Activated B cell treated with CpG ODN at 0.5 μM for 24 hours (primary cell): ENCODE data around the gene SLC1A5. TPM values are rescaled to one million over a fixed set of nuclear protein-coding genes. Genes with fewer than 3 reads are reported as not detected.
A peak's percentile ranks its signal among the peaks of the same experiment; 100 is the strongest.

Experiments
- ATAC-seq: fragments of 200-7000 bp; cut with Tn5 transposase; one replicate; pipeline ENCODE4 v1.10.0; 2021; ENCODE audit warnings: low read depth, mild to moderate bottlenecking, moderate library complexity
- CTCF ChIA-PET: fragments of 350-600 bp; sonication (Branson Sonifier 250); formaldehyde crosslinking; loops from one replicate; lab custom pipeline; 2021; ENCODE audit warnings: antibody characterized with exemption; lab: Charles Lee
- POLR2A ChIA-PET: fragments of 350-600 bp; sonication (Branson Sonifier 250); formaldehyde crosslinking; loops from one replicate; lab custom pipeline; 2021; ENCODE audit warnings: antibody characterized with exemption; lab: Charles Lee
- DNase-seq: peaks from one replicate; pipeline ENCODE4 v3.0.0; 2022
- H3K27ac Mint-ChIP-seq: one replicate; pipeline ENCODE4 v1.8.0; 2020; ENCODE audit warnings: mixed read lengths
- H3K27me3 Mint-ChIP-seq: one replicate; pipeline ENCODE4 v1.8.0; 2021; ENCODE audit warnings: mixed read lengths
- H3K36me3 Mint-ChIP-seq: one replicate; pipeline ENCODE4 v1.8.0; 2021; ENCODE audit warnings: low read depth, mixed read lengths
- H3K4me1 Mint-ChIP-seq: one replicate; pipeline ENCODE4 v1.8.0; 2021; ENCODE audit warnings: mixed read lengths
- H3K4me3 Mint-ChIP-seq: one replicate; pipeline ENCODE4 v1.8.0; 2020; ENCODE audit warnings: mild to moderate bottlenecking, mixed read lengths
- H3K9me3 Mint-ChIP-seq: one replicate; pipeline ENCODE4 v1.8.0; 2020; ENCODE audit warnings: mixed read lengths
- CTCF ChIP-seq: fragments of 200-600 bp; IDR thresholded peaks from one replicate; pipeline ENCODE4 v1.8.0; 2022; ENCODE audit warnings: antibody characterized with exemption, mild to moderate bottlenecking
- intact Hi-C: fragments of 100-400 bp; cut with micrococcal nuclease; formaldehyde crosslinking; loops from one replicate; pipeline ENCODE4 v1.15.1; 2024
- total RNA-seq: library from RNA; stranded (reverse); gene quantifications from 2 replicates; pipeline ENCODE4 v1.2.3, GENCODE V29; 2022

Gene SLC1A5
- total RNA-seq, 1 donor from 2014 or later: 77.9 TPM

- H3K27me3 Mint-ChIP-seq: no peaks in the 10 kb centered on the region
- no peak for TF ChIP-seq CTCF
- CTCF ChIA-PET: interaction anchor here (1.1 kb wide), 2 partner anchors 10 to 17 kb away, joined by 3 to 5 read pairs; no protein-coding TSS in a partner anchor
- no peak for ATAC-seq
- no peaks in the 10 kb centered on the region for H3K9me3 Mint-ChIP-seq
- POLR2A ChIA-PET: interaction anchor here (1.2 to 1.6 kb wide), 2 partner anchors 26 to 30 kb away, joined by 3 to 5 read pairs; no protein-coding TSS in a partner anchor
- H3K4me3 Mint-ChIP-seq: peak overlapping the region; percentile 94
- H3K4me1 Mint-ChIP-seq: peaks cover 61% of the 10 kb centered on the region
- H3K27ac Mint-ChIP-seq: no peak overlapping the region
- peaks cover 35% of the 10 kb centered on the region for H3K36me3 Mint-ChIP-seq
- no peak for DNase-seq
- intact Hi-C loops: no loop called here
Measured at GRCh38 chr19:46744005-46744691, 44.2 kb downstream of the SLC1A5 start.

- peak overlapping the region; percentile 24 for H3K4me3 Mint-ChIP-seq
- POLR2A ChIA-PET: interaction anchor here (1.2 kb wide), 1 partner anchor 25 kb away, joined by 3 read pairs; no protein-coding TSS in a partner anchor
- TF ChIP-seq CTCF: no peak
- H3K27ac Mint-ChIP-seq: no peak overlapping the region
- CTCF ChIA-PET: interaction anchor here (0.6 kb wide), 1 partner anchor 106 kb away, joined by 3 read pairs; no protein-coding TSS in a partner anchor
- H3K27me3 Mint-ChIP-seq: no peaks in the 10 kb centered on the region
- peaks cover 57% of the 10 kb centered on the region for H3K4me1 Mint-ChIP-seq
- intact Hi-C loops: no loop called here
- DNase-seq (no peak), ATAC-seq (no peak)
- peaks cover 38% of the 10 kb centered on the region for H3K36me3 Mint-ChIP-seq
- H3K9me3 Mint-ChIP-seq: no peaks in the 10 kb centered on the region
Measured at GRCh38 chr19:46742926-46743480, 45.4 kb downstream of the SLC1A5 start.

- ATAC-seq (no peak), DNase-seq (no peak)
- no peak for TF ChIP-seq CTCF
- Mint-ChIP-seq H3K36me3 (peaks cover 54% of the 10 kb centered on the region), H3K27me3 (no peaks in the 10 kb centered on the region), H3K4me1 (peaks cover 48% of the 10 kb centered on the region), H3K27ac (no peak overlapping the region), H3K9me3 (no peaks in the 10 kb centered on the region), H3K4me3 (no peak overlapping the region)
- intact Hi-C loops: no loop called here
- ChIA-PET CTCF (interaction anchor here (0.6 to 1.1 kb wide), 4 partner anchors 10 to 99 kb away, joined by 3 to 6 read pairs (median 5); no protein-coding TSS in a partner anchor), POLR2A (interaction anchor here (0.6 to 1.2 kb wide), 5 partner anchors 25 to 174 kb away, joined by 3 to 11 read pairs (median 6); partner anchors contain the start of genes PRKD2 and SLC1A5)
Measured at GRCh38 chr19:46741447-46741846, 46.9 kb downstream of the SLC1A5 start.

- ChIA-PET CTCF (no interaction called here), POLR2A (interaction anchor here (0.6 to 0.7 kb wide), 2 partner anchors 14 to 23 kb away, joined by 3 to 4 read pairs; no protein-coding TSS in a partner anchor)
- no peak for TF ChIP-seq CTCF
- Mint-ChIP-seq H3K4me3 (no peak overlapping the region), H3K36me3 (peaks cover 53% of the 10 kb centered on the region), H3K4me1 (peaks cover 35% of the 10 kb centered on the region), H3K9me3 (no peaks in the 10 kb centered on the region), H3K27ac (no peak overlapping the region), H3K27me3 (no peaks in the 10 kb centered on the region)
- no peak for DNase-seq
- ATAC-seq: no peak
- intact Hi-C loops: no loop called here
Measured at GRCh38 chr19:46739290-46739771, 49.1 kb downstream of the SLC1A5 start.

- intact Hi-C loops: no loop called here
- H3K27me3 Mint-ChIP-seq: no peaks in the 10 kb centered on the region
- ChIA-PET POLR2A (interaction anchor here (1.1 kb wide), 1 partner anchor 15 kb away, joined by 3 read pairs; no protein-coding TSS in a partner anchor), CTCF (interaction anchor here (1.1 kb wide), 1 partner anchor 9 kb away, joined by 4 read pairs; no protein-coding TSS in a partner anchor)
- H3K27ac Mint-ChIP-seq: no peak overlapping the region
- no peak for TF ChIP-seq CTCF
- DNase-seq (no peak), ATAC-seq (no peak)
- peaks cover 67% of the 10 kb centered on the region for H3K36me3 Mint-ChIP-seq
- no peaks in the 10 kb centered on the region for H3K9me3 Mint-ChIP-seq
- H3K4me1 Mint-ChIP-seq: peaks cover 21% of the 10 kb centered on the region
- no peak overlapping the region for H3K4me3 Mint-ChIP-seq
Measured at GRCh38 chr19:46737761-46738171, 50.6 kb downstream of the SLC1A5 start.
